ENCODE results near the gene PTGER3. TPM values are rescaled to one million over a fixed set of nuclear protein-coding genes. Genes with fewer than 3 reads are reported as not detected.

Gene PTGER3
- total RNA-seq (2012; rRNA removed), result under 0.01 TPM in 1 of 2 replicates, not detected in the other
- polyA plus RNA-seq (2012; rRNA removed), result not detected in 2 replicates
- polyA plus RNA-seq (2012; cell fraction: cytosol; rRNA removed), result not detected in 2 replicates
- polyA plus RNA-seq (2012; cell fraction: nucleus; rRNA removed; ENCODE audit: low replicate concordance), result 0.05 TPM in 1 of 2 replicates, not detected in the other
- Bru-seq, nascent RNA, result percentile 3 among the genes with signal in this experiment
- percentile 6 among the genes with signal in this experiment for BruChase-seq, experiment 1, labeled RNA remaining after a 6-hour chase
- BruChase-seq, experiment 2, labeled RNA remaining after a 2-hour chase, result percentile 5 among the genes with signal in this experiment
- long read RNA-seq, result 0 reads

DNA sequence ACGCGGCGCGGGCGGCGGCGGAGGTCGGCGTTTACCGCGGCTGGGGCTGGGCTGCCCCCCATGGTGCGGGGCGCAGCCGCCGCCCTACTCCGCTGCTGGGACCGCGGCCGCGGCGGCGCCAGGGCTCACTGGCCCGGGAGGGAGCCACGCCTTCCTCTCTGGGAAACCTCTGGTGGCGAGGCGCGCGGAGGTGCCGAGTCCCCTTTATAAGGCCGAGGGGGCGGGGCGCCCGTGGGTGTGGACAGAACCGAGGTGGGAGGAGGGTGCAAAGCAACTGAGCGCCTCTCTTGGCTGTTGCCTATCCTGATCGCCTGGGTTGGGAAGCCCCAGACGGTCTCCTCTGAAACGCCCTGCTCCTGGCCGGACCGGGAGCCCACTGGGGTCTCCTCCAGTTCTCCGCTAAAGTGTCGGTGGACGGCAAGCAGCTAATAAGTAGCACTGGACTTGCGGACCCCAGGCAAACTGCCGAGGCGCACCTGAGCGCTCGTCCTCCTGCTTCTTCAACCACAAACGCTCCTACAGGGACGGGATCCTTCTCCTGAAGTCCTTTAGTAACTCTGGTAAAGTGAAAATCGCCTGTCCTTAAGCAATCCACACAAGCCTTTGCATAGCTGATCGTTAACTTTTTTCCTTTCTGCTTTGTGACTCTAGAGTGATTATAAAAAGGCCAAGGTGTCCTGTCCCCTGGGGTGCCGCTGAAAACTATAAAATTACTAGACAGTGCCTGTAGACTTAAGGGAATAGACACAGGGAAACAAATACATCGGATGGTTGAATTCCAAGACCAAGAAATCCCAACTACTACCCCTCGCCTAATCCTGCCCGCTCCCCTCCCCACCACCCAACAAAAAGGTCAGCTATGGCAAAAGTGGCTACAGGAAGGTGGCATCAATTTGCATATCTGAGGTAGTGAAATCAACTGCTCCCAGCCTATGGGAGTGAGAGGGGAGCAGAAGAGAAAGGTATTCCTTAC is at the start of gene PTGER3:
Gene PTGER3, minus strand, starts transcription at position 182 of the 973 bp plus-strand sequence. CDS start 239 bp downstream, outside the sequence.
- no peak for DNase-seq
- CTCF ChIA-PET, result no interaction called here
- peak within 1 kb of the TSS; percentile 88 for H2AFZ ChIP-seq (replicated peaks; ENCODE audit: low read length, poor library complexity)

More for the DNA sequence above, at the start of gene PTGER3:
- dilution Hi-C loops (cut with HindIII; ENCODE audit: low sequenced_read_pairs, unreplicated experiment) (no loop called here), intact Hi-C loops (cut with micrococcal nuclease) (no loop called here), in situ Hi-C loops (cut with MboI; ENCODE audit: low sequenced_read_pairs) (loop anchor here (5.0 kb wide), 2 partner anchors 361 to 521 kb away; no protein-coding TSS in a partner anchor)
- H3K9ac ChIP-seq (ENCODE audit: low read depth, low read length), result no peak within 1 kb of the TSS
- H3K18ac ChIP-seq (ENCODE audit: low read depth, low read length), result no peak within 1 kb of the TSS
- H2AK9ac ChIP-seq (replicated peaks; ENCODE audit: low read depth, low read length, poor library complexity), result no peak within 1 kb of the TSS
- H3K56ac ChIP-seq (ENCODE audit: extremely low read depth, insufficient read depth, low read length), result no peak within 1 kb of the TSS
- H3K4me2 ChIP-seq (ENCODE audit: low read depth, low read length), result peak within 1 kb of the TSS; percentile 82
- H3K27me3 ChIP-seq (ENCODE audit: control insufficient read depth, insufficient read depth, low read length), result peaks cover 38% of the 10 kb centered on the region
- POLR2A ChIA-PET (ENCODE audit: unreplicated experiment), result no interaction called here
- no peak within 1 kb of the TSS for H2BK5ac ChIP-seq (ENCODE audit: low read depth, low read length, poor library complexity, severe bottlenecking)
- peak within 1 kb of the TSS; percentile 31 for H3K23ac ChIP-seq (ENCODE audit: low read depth, low read length)
- BruUV-seq (replicated peaks), result no TSS peak
- no peak within 1 kb of the TSS for H3K4ac ChIP-seq (ENCODE audit: low read depth, low read length)
- H3K9me3 ChIP-seq (ENCODE audit: control insufficient read depth, insufficient read depth, low read length), result no peaks in the 10 kb centered on the region; the same call in 1 of the 2 replicates
- H4K5ac ChIP-seq (ENCODE audit: low read depth, low read length), result no peak within 1 kb of the TSS
- no peak within 1 kb of the TSS for H4K8ac ChIP-seq (ENCODE audit: low read depth in 2 of 2, low read length in 2 of 2)
- no peak within 1 kb of the TSS for H2AK5ac ChIP-seq (ENCODE audit: low read depth, low read length)
- H4K20me1 ChIP-seq (ENCODE audit: insufficient read depth, low read length), result no peaks in the 10 kb centered on the region
- H2BK120ac ChIP-seq (ENCODE audit: low read depth, low read length), result no peak within 1 kb of the TSS
- no peaks in the 10 kb centered on the region for H3K36me3 ChIP-seq (ENCODE audit: control insufficient read depth, insufficient read depth, low read length)
- peaks cover 3% of the 10 kb centered on the region; the same call in 1 of the 2 replicates for H3K4me1 ChIP-seq (ENCODE audit: control insufficient read depth, insufficient read depth, low read length)
- TF ChIP-seq BHLHE40 (IDR thresholded peaks at IDR 0.05; ENCODE audit: low read depth, low read length) (no peak), POLR2A (IDR thresholded peaks at IDR 0.05; ENCODE audit: low read depth, low read length) (no peak), RCOR1 (IDR thresholded peaks at IDR 0.05; ENCODE audit: insufficient replicate concordance, low read length) (no peak), SMC3 (IDR thresholded peaks at IDR 0.05; ENCODE audit: low read depth, low read length) (no peak), MAZ (IDR thresholded peaks at IDR 0.05; ENCODE audit: borderline replicate concordance, low read depth, low read length) (no peak), NFE2L2 (IDR thresholded peaks at IDR 0.05; ENCODE audit: low read depth, low read length) (no peak), MAFK (IDR thresholded peaks at IDR 0.05; ENCODE audit: low read depth, low read length) (no peak), RAD21 (IDR thresholded peaks at IDR 0.05; ENCODE audit: low read length) (no peak), FOS (IDR thresholded peaks at IDR 0.05; ENCODE audit: low read depth, low read length) (no peak), USF2 (IDR thresholded peaks at IDR 0.05; ENCODE audit: low read depth, low read length) (no peak), RFX5 (IDR thresholded peaks at IDR 0.05; ENCODE audit: low read depth, low read length) (no peak), CHD1 (IDR thresholded peaks at IDR 0.05; ENCODE audit: low read depth, low read length) (no peak), MXI1 (IDR thresholded peaks at IDR 0.05; ENCODE audit: borderline replicate concordance, low read depth, low read length) (no peak)
- H2BK15ac ChIP-seq (ENCODE audit: low read depth, low read length), result no peak within 1 kb of the TSS
- ATAC-seq (ENCODE audit: low read depth), result peak; percentile 63
- no peak within 1 kb of the TSS for H3K14ac ChIP-seq (replicated peaks; ENCODE audit: low read depth, low read length)
- no peak within 1 kb of the TSS for H3K27ac ChIP-seq (ENCODE audit: insufficient read depth, low read length)
- H4K91ac ChIP-seq (ENCODE audit: insufficient read depth, low read depth, low read length), result no peak within 1 kb of the TSS
- H3K4me3 ChIP-seq (ENCODE audit: insufficient read depth, low read depth, low read length), result peak within 1 kb of the TSS; percentile 37
- 2% methylated on average over 28 of the region's 56 CpGs; no CpG with 5 or more reads in 1 of the 2 experiments for WGBS, 2 experiments (ENCODE audit: extremely low coverage in 2 of 2, insufficient read length in 1 of 2)
- no peaks in the 10 kb centered on the region for H3K79me1 ChIP-seq (ENCODE audit: low read depth in 1 of 2, low read length in 2 of 2)
- no peak within 1 kb of the TSS for H2BK20ac ChIP-seq (ENCODE audit: low read depth, low read length)
- 0 out of 2 replicates have a peak, but pooled peaks cover under 1% of the 10 kb centered on the region for H3K9me1 ChIP-seq (ENCODE audit: insufficient read depth, low read length)
